GM21390 (cell line): ENCODE results near the gene LMNA.
A peak's percentile ranks its signal among the peaks of the same experiment; 100 is the strongest.

Experiments
- ATAC-seq: cut with Tn5 transposase; IDR thresholded peaks from one replicate; pipeline ENCODE4 v1.9.1; 2021; ENCODE audit not compliant: unreplicated experiment

The LMNA gene

GRCh38 chr1:156135930-156136871 lies 21.7 kb downstream of the LMNA start:
- ATAC-seq = no peak

GRCh38 chr1:156136970-156137483 lies 22.5 kb downstream of the LMNA start:
- ATAC-seq = no peak

- ATAC-seq = no peak
Observed at GRCh38 chr1:156138458-156138867, 24.0 kb downstream of the LMNA start.

- ATAC-seq = no peak
Observed at GRCh38 chr1:156140879-156141707, 26.6 kb downstream of the LMNA start.

- ATAC-seq = no peak
Observed at GRCh38 chr1:156143765-156144489, 29.4 kb downstream of the LMNA start.

GRCh38 chr1:156144742-156145141 lies 30.2 kb downstream of the LMNA start:
- no peak for ATAC-seq

GRCh38 chr1:156145650-156146019 lies 31.1 kb downstream of the LMNA start:
- no peak for ATAC-seq

- ATAC-seq = no peak
Observed at GRCh38 chr1:156146020-156146768, 31.7 kb downstream of the LMNA start.

- no peak for ATAC-seq
Observed at GRCh38 chr1:156146769-156147405, 32.4 kb downstream of the LMNA start.

GRCh38 chr1:156148216-156148615 lies 33.7 kb downstream of the LMNA start:
- no peak for ATAC-seq

- peak; percentile 45 for ATAC-seq
Observed at GRCh38 chr1:156149374-156150332, 35.1 kb downstream of the LMNA start.

GRCh38 chr1:156150333-156151011 lies 36.0 kb downstream of the LMNA start:
- no peak for ATAC-seq

GRCh38 chr1:156151093-156151688 lies 36.7 kb downstream of the LMNA start:
- no peak for ATAC-seq

- ATAC-seq = no peak
Observed at GRCh38 chr1:156152628-156153027, 38.1 kb downstream of the LMNA start.

- ATAC-seq = no peak
Observed at GRCh38 chr1:156153362-156153761, 38.9 kb downstream of the LMNA start, which contains the start of gene SEMA4A. Gene SEMA4A (plus strand): TSS chr1:156153585. CDS start chr1:156154579, 994 bp downstream.

- ATAC-seq = peak; percentile 44
Observed at GRCh38 chr1:156154317-156154749, 39.8 kb downstream of the LMNA start.

- no peak for ATAC-seq
Observed at GRCh38 chr1:156155756-156156510, 41.4 kb downstream of the LMNA start.
